Right atrium auricular region (tissue), 2 donors: ENCODE data around the gene COA8. TPM values are rescaled to one million over a fixed set of nuclear protein-coding genes. Genes with fewer than 3 reads are reported as not detected.

Source experiments
- DNase-seq: peaks from one replicate; pipeline ENCODE4 v3.0.0-alpha.2; 2019; ENCODE audit warnings: low spot score
- H3K27ac ChIP-seq, 2 donors: fragments of 200-600 bp; sonication (generic); 1 replicate in 1 of 2; 2 replicates in 1 of 2; pipeline ENCODE4 v1.5.1; 2016 to 2019
- H3K27me3 ChIP-seq, 2 donors: fragments of 200-600 bp; sonication (generic); one replicate each; pipeline versions ENCODE4 v1.5.1 to v1.6.0; 2017 to 2019
- H3K36me3 ChIP-seq: fragments of 200-600 bp; sonication (generic); one replicate; pipeline ENCODE4 v1.5.1; 2016
- H3K4me1 ChIP-seq, 2 donors: fragments of 200-600 bp; sonication (generic); one replicate each; pipeline versions ENCODE4 v1.5.1 to v1.6.0; 2017 to 2019
- H3K4me3 ChIP-seq, 2 donors: fragments of 200-600 bp; sonication (generic); 1 replicate in 1 of 2; 2 replicates in 1 of 2; pipeline ENCODE4 v1.5.1; 2017 to 2019; ENCODE audit warnings: mild to moderate bottlenecking in 1 of 2, moderate library complexity in 1 of 2
- H3K9me3 ChIP-seq, 2 donors: fragments of 200-600 bp; sonication (generic); one replicate each; pipeline ENCODE4 v1.5.1; 2019
- CTCF ChIP-seq, 2 donors: fragments of 200-600 bp; sonication (generic); IDR thresholded peaks; one replicate each; pipeline ENCODE4 v1.5.1; 2019; ENCODE audit warnings: antibody characterized with exemption in 2 of 2
- total RNA-seq, 2 donors: library from RNA; depleted of rRNA; stranded (reverse); fragments of >200 nt; gene quantifications; one replicate each; pipeline ENCODE4 v1.1.0, GENCODE V29; 2016

COA8 gene
- total RNA-seq, 2 donors from 2014 or later: 21.3 to 53.2 TPM

- Histone ChIP-seq H3K27ac (peak overlapping the region in 1 of 2 donors; percentile 35), H3K4me3 (no peak overlapping the region)
- no peak for TF ChIP-seq CTCF (IDR thresholded peaks at IDR 0.05)
Observed at GRCh38 chr14:103593577-103593976, 30.8 kb downstream of the COA8 start.

GRCh38 chr14:103594265-103594664 lies 31.5 kb downstream of the COA8 start:
- no peak overlapping the region for H3K4me3 ChIP-seq
- H3K27ac ChIP-seq: peak overlapping the region; percentile 7 to 35
- no peak for DNase-seq
- H3K27me3 ChIP-seq: no peaks in the 10 kb centered on the region
- no peaks in the 10 kb centered on the region for H3K4me1 ChIP-seq
- no peaks in the 10 kb centered on the region for H3K9me3 ChIP-seq
- peaks cover 13% of the 10 kb centered on the region for H3K36me3 ChIP-seq
- TF ChIP-seq CTCF (IDR thresholded peaks at IDR 0.05): no peak

More at GRCh38 chr14:103593577-103593976, 30.8 kb downstream of the COA8 start:
- Histone ChIP-seq H3K4me1 (no peaks in the 10 kb centered on the region), H3K27me3 (no peaks in the 10 kb centered on the region), H3K36me3 (peaks cover 19% of the 10 kb centered on the region), H3K9me3 (no peaks in the 10 kb centered on the region)
- no peak for DNase-seq

- no peaks in the 10 kb centered on the region for H3K4me1 ChIP-seq
- peak; percentile 70 for DNase-seq
- H3K9me3 ChIP-seq: no peaks in the 10 kb centered on the region
- H3K27me3 ChIP-seq: no peaks in the 10 kb centered on the region
- no peaks in the 10 kb centered on the region for H3K36me3 ChIP-seq
- TF ChIP-seq CTCF (IDR thresholded peaks at IDR 0.05): no peak
- H3K4me3 ChIP-seq: no peak overlapping the region
- peak overlapping the region in 1 of 2 donors; percentile 24 for H3K27ac ChIP-seq
Observed at GRCh38 chr14:103597623-103598377, 35.0 kb downstream of the COA8 start.

GRCh38 chr14:103600503-103600902 lies 37.7 kb downstream of the COA8 start:
- Histone ChIP-seq H3K4me3 (no peak overlapping the region), H3K36me3 (no peaks in the 10 kb centered on the region), H3K9me3 (no peaks in the 10 kb centered on the region), H3K27ac (no peak overlapping the region), H3K27me3 (no peaks in the 10 kb centered on the region), H3K4me1 (no peaks in the 10 kb centered on the region)
- no peak for DNase-seq
- TF ChIP-seq CTCF (IDR thresholded peaks at IDR 0.05): no peak

- H3K27ac ChIP-seq: no peak overlapping the region
- peaks cover 0 to 22% of the 10 kb centered on the region in 2 donors for H3K4me1 ChIP-seq
- no peaks in the 10 kb centered on the region for H3K36me3 ChIP-seq
- DNase-seq: no peak
- H3K4me3 ChIP-seq: no peak overlapping the region
- no peak for TF ChIP-seq CTCF (IDR thresholded peaks at IDR 0.05)
- H3K27me3 ChIP-seq: no peaks in the 10 kb centered on the region
- H3K9me3 ChIP-seq: no peaks in the 10 kb centered on the region
Observed at GRCh38 chr14:103604620-103605019, 41.9 kb downstream of the COA8 start.
